T-helper 2 cell (primary cell): Measurements from ENCODE around the gene ABCC1.

Experiments used
- DNase-seq, 5 experiments: peaks; one replicate each; pipeline versions ENCODE4 v3.0.0 to v3.0.0-alpha.2; 2012 to 2022

Gene ABCC1

DNA sequence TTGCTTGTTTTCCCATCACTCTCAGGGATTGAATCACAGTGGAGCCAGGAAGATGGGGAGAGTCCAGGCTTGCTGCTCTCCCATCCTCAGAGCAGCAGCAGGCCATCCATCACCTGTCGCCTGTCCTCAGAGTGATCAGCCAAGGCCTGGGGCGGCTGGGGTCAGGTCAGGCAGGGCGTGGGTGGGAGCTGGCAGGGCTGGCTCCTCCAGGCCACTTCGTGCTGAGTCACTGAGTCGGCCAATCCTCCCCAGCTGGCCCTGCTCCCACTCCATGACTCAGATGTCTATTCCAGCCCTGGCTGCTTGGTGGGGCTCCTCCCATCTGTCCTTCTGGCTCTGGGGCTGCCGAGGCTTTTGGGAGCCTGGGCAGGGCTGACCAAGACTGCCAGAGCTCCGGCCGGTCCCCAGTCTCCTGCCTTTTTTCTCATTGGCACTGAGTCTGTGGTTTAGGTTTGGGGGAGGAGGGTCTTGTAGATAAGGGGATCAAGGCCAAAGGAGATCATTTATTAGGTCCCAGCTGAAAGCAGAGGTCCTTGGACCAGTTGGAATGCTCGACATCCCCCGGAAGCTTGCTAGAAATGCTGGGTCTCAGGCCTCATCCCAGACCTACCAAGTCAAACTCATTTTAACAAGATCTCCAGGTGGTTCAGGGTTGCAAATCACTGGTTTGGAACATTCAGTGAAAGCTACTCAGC, 72.7 kb downstream of the ABCC1 start:
- DNase-seq: no peak

DNA sequence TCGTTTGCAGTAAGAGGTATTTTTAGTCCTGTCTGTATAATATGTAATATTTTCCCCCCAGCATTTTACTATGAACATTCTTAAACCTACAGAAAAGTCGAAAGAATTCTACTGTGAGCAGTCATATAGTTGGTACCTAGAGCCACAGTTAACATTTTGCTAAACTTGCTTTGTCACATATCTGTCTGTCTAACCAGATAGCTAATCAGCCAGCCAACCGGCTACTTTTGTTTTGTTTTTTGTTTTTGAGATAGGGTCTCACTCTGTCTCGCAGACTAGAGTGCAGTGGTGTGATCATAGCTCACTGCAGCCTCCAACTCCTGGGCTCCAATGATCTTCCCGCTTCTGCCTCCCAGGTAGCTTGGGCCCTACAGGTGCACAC, 73.3 kb downstream of the ABCC1 start:
- DNase-seq: no peak

- DNase-seq: peak in 4 of 5 experiments; percentile 22 to 83 (median 48)
These were observed 76.0 kb downstream of the ABCC1 start for GRCh38 chr16:16025214-16025968.

DNA sequence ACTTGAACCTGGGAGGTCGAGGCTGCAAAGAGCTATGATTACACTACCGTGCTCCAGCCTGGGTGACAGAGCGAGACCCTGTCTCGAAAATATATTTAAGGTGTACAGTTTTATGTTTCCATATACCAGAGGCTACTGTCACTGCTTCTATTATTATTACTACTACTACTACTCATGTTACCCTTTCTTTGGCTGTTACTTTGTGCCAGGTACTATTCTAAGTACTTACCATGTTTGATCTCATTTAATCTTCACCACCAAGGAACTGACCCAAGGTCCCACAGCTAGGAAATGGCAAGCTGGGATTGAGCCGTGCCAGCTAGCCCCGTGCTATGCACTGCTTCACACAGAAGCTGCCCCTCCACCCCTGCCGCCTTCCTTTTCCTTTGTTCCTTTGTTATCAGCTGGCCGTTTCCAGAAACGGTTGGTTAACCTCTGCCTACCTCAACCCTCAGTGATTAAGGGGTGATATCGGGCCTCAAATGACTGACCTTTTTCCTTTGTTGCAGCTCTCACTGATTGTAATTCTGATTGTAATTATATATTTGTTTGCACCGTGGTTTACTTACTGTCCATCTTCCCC, 78.4 kb downstream of the ABCC1 start:
- no peak for DNase-seq

DNA sequence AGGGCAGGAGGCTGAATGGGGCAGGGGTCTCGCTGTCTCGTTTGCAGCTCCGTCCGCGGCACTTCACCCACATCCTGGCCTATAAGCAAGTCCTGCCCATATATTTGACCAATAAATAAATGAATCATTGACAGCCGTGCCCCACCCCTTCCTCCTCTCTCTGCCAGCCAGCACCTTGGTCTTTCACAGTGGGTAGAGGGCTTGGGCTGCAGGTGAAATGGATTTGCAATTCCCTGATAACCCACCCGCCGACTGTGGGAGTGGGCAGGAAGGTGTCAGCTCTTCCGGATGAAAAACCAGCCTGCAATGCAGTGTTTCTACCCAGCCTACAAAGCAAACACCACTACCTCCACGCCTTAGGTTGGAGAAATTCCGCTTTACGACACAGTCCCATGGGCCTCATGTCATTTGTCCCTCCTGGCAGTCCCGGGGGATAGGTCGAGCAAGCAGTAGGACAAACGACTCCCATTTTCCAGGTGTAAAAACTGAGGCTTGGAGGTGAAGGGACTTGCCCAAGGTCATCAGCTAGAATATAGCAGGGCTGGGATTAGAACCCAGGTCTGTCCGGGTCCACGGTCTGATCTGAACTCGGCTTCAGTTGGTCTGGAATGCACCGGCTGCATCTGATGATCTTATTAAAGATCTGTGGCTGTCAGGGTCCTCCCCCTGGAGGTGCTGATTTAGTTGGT, 79.0 kb downstream of the ABCC1 start:
- no peak for DNase-seq

GRCh38 chr16:16029431-16030011, 80.1 kb downstream of the ABCC1 start:
- DNase-seq: no peak

GRCh38 chr16:16030449-16030848, 81.0 kb downstream of the ABCC1 start:
- no peak for DNase-seq

DNA sequence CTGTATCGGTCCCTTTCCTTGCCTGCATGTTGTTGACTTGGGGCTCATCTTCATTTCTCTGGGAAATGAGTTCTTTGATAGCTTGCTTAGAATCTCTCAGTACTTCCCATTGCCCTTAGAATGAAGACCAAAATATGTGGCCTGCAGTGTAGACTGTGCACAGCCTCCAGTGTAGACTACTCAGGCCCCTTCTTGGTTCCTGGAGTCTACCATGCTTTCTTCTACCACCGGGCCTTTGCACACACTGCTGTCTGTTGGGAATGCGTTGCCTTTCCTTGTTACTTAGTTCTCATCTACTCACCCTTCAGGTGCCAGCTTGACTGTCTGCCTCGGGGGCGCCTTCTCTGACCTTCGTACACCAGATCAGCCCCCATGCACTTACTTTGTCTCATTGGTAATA, 82.0 kb downstream of the ABCC1 start:
- DNase-seq: no peak

GRCh38 chr16:16032271-16032979, 83.0 kb downstream of the ABCC1 start:
- DNase-seq: no peak

DNA sequence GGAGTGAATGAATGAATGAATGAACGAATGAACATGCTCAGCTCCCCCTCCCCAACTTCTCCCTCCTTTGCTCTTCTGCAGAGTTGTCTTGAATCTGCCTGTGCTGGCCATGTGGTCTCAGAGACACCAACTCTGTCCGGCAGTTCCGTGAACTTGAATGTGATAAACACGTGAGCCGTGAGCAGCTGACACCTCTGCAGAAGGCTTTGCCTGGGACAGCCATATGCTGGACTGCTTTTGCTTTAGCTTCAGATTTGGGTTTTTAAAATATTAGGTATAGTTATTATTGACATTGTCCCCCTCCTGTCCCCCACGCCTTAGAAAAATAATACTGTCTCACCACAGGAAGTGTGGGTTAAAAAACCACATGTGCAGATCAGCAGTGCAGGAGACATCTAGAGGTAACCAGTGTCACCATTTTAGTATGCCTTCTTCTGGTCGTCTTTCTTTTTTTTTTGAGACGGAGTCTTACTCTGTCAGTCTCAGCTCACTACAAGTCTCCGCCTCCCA, 83.8 kb downstream of the ABCC1 start:
- peak in 2 of 5 experiments; percentile 34 to 85 for DNase-seq

DNA sequence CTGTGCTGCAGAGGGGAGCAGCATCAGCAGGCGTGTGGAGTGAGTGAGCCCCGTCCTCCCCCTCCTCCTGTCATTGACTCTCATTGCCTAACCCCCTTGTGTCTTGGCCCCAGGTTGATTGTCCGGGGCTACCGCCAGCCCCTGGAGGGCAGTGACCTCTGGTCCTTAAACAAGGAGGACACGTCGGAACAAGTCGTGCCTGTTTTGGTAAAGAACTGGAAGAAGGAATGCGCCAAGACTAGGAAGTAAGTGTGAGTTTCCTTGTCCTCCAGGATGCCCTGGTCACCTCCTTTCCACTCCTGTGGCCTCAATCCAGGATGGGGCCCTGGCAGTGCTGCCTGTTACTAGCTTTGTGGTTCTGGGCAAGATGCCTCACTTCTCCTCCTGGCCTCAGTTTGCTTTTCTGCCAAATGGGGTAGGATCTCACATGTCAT, 87.0 kb downstream of the ABCC1 start:
- no peak for DNase-seq

- no peak for DNase-seq
These were observed 88.1 kb downstream of the ABCC1 start for GRCh38 chr16:16037521-16037920.

DNA sequence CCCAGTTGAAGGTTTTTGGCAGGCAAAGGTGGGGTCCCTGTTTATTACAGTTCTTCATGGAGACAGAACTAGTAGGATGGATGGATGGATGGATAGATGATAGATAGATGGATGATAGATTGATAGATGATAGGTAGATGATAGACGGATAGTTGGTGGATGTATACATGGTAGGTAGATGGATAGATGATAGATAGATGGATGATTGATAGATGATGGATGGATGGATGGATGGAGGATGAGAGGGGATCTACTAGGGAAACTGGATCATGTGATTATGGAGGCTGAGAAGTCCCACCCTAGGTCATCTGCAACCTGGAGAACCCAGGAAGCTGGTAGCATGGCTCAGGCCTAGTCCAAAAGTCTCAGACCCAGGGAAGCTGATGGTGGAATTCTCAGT, 88.6 kb downstream of the ABCC1 start:
- DNase-seq: no peak

DNA sequence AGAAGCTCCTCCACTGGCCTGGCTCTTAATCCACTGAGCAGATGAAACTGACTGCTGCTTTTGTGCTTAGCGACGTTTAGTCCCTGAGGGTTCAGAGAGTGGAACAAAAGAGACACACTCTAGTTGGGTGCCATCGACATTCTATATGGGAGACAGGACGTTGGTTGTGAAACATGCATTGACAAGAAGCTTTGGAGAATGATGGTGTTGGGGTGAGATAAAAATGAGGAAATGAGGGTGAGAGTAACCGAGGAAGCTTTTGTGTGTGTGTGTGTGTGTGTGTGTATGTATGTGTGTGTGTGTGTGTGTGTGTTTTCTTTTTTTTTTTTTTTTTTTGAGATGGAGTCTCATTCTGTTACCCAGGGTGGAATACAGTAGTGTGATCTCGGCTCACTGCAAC, 89.5 kb downstream of the ABCC1 start:
- no peak for DNase-seq

GRCh38 chr16:16041196-16041892, 91.9 kb downstream of the ABCC1 start:
- DNase-seq: peak in 1 of 5 experiments; percentile 41

GRCh38 chr16:16042076-16042475, 92.7 kb downstream of the ABCC1 start:
- DNase-seq: no peak

DNA sequence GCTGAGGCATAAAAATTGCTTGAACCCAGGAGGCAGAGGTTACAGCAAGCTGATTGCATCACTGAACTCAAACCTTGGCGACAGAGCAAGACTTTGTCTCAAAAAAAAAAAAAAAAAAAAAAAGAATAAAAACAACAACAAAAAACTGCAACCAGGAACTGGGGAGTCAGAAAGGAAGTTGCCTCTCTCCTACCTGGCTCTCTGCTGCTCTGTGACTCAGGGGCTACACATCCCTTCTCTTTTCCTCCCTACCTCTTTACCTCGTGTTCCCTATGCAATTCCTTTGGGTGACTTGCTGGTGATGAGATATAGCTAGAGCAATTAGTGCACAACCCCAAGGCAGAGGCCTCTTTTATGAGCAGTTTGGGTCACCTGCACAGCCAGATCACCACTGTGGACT, 95.9 kb downstream of the ABCC1 start:
- DNase-seq: no peak

GRCh38 chr16:16045879-16046278, 96.5 kb downstream of the ABCC1 start:
- no peak for DNase-seq

DNA sequence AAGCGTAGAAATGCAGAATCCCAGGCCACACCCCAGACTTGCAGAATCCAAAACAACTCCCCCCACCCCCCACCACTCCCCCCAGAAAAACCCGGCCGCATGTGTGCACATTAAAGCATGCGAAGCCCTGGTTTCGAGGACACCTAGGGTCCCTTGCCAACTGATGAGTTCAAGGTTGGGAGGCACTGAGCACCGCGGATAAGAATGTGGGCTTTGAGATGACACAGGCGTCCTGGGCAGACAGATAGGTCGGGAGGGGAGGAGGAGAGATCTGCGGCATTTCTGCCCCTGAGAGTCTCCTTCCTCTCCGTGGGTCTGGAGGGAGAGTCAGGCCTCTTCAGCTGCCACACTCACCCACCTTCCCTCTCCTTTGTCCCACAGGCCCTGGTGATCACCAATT, 98.3 kb downstream of the ABCC1 start:
- no peak for DNase-seq

DNA sequence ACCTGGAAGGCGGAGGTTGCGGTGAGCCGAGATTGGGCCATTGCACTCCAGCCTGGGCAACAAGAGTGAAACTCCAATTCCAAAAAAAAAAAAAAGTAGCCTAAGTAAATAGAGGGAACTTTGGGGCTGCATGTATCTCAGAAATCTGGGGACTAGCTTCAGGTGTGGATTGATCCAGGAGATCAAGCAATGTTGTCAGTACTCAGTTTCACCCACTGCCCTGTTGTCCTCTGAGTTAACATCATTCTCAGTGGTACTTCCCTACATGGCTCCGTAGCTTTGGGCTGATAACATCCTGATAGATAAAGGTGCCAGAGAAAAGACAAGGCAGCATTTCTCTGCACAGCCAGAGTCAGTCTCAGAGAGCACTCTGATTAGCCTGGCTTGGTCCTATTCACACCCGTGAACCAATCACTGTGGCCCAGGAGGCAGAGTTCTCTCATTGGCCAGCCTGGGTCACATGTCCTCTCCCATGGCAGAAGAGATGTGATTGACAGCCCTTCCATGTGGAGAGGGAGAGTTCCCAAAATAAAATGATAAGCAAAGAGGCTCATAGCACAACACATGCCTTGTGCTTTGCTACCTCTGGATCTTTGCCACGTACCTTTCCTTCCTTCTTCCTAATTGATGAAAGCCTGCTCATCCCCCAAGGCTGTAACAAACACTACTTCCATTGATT, 99.6 kb downstream of the ABCC1 start:
- DNase-seq: no peak

DNA sequence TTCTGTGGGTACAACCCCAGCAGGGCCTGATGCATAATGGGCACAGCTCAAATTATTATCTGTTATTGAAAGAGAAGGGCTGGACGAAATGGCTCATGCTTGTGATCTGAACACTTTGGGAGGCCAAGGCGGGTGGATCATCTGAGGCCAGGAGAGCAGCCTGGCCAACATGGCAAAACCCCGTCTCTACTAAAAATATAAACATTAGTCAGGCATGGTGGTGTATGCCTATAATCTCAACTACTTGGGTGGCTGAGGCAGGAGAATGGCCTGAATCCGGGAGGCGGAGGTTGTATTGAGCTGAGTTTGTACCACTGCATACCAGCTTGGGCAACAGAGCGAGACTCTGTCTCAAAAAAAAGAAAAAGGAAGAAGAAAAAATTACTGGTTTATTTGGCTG, 100.7 kb downstream of the ABCC1 start:
- DNase-seq: no peak
